ENCODE results near the gene ADAMTSL2.

Gene ADAMTSL2

DNA sequence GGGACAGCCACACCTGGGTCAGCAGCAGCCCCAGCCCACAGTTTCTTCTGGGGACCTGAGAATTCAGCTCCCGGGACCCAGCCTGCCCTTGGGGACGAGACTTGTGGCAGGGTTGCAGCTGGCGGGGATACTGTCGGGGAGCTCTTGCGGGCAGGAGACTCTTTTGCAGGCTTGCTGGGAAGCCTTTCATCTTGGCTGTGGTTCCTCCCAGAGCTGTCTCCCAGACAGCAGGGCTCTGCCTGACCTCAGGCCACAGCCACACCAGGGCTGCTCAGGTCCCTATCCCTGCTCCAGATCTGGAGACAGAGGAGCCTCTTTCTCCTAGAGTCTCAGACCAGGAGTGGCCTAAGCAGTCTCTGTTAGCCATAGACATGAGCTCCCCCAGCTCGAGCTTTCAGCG, 5.0 kb upstream of the ADAMTSL2 start:
- Histone ChIP-seq H3K4me3 (ENCODE audit: low read length) (no peak overlapping the region), H3K36me3 (ENCODE audit: control insufficient read depth, low read depth, low read length) (no peaks in the 10 kb centered on the region), H3K4me1 (ENCODE audit: control insufficient read depth, low read depth, low read length) (peaks cover 32% of the 10 kb centered on the region), H3K27ac (ENCODE audit: low read length) (no peak overlapping the region), H3K27me3 (ENCODE audit: control insufficient read depth, insufficient read depth, low read length) (peaks cover 25% of the 10 kb centered on the region), H3K9me3 (ENCODE audit: control insufficient read depth, low read depth, low read length) (no peaks in the 10 kb centered on the region), H3K9ac (ENCODE audit: low read length) (no peak overlapping the region)

DNA sequence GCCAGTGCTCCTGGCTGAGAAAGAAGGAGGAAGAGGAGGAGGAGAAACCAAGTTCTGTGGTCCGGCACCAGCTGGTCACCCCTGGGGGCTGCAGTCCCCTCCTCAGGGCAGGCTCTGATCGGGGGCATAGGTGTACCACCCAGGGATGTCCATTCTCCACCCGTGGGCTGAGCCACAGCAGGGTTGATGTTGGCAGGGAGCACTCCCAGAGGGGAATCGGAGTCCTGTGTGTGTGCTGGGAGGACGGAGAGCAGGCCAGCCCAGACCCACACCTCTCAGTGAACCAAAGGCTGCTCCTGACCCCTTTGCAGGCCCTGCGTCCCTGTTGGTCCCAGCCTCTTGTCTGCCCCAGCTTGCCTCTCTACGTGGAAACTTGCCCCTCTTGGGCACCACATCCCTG, 4.6 kb upstream of the ADAMTSL2 start:
- no peaks in the 10 kb centered on the region for H3K36me3 ChIP-seq (ENCODE audit: control insufficient read depth, low read depth, low read length)
- H3K9ac ChIP-seq (ENCODE audit: low read length), result no peak overlapping the region
- H3K27ac ChIP-seq (ENCODE audit: low read length), result no peak overlapping the region
- no peak overlapping the region for H3K4me3 ChIP-seq (ENCODE audit: low read length)
- H3K27me3 ChIP-seq (ENCODE audit: control insufficient read depth, insufficient read depth, low read length), result peaks cover 28% of the 10 kb centered on the region
- H3K4me1 ChIP-seq (ENCODE audit: control insufficient read depth, low read depth, low read length), result peaks cover 32% of the 10 kb centered on the region
- H3K9me3 ChIP-seq (ENCODE audit: control insufficient read depth, low read depth, low read length), result no peaks in the 10 kb centered on the region

DNA sequence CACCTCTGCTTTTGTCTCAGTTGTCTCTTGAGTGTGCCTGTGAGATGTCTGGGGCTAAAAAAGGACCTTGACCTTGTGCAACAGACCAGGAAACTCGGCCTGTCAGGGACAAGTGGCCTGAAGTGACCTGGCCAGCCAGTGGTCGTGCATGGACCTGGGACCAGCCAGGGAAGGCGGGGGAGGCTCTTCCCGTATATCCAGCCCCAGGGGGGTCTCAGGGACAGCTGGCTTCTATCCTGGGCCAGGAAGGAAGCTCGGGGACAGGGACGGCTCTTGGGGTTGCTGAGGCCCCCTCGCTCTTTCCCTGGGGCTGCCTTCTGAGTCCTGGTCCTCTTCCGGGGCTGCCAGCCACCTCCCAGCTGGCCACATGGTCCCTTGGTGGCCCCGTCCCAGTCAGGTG, 3.2 kb upstream of the ADAMTSL2 start:
- no peak overlapping the region for H3K27ac ChIP-seq (ENCODE audit: low read length)
- peaks cover 23% of the 10 kb centered on the region for H3K4me1 ChIP-seq (ENCODE audit: control insufficient read depth, low read depth, low read length)
- H3K4me3 ChIP-seq (ENCODE audit: low read length), result no peak overlapping the region
- no peaks in the 10 kb centered on the region for H3K36me3 ChIP-seq (ENCODE audit: control insufficient read depth, low read depth, low read length)
- H3K27me3 ChIP-seq (ENCODE audit: control insufficient read depth, insufficient read depth, low read length), result peaks cover 35% of the 10 kb centered on the region
- H3K9ac ChIP-seq (ENCODE audit: low read length), result no peak overlapping the region
- H3K9me3 ChIP-seq (ENCODE audit: control insufficient read depth, low read depth, low read length), result no peaks in the 10 kb centered on the region

DNA sequence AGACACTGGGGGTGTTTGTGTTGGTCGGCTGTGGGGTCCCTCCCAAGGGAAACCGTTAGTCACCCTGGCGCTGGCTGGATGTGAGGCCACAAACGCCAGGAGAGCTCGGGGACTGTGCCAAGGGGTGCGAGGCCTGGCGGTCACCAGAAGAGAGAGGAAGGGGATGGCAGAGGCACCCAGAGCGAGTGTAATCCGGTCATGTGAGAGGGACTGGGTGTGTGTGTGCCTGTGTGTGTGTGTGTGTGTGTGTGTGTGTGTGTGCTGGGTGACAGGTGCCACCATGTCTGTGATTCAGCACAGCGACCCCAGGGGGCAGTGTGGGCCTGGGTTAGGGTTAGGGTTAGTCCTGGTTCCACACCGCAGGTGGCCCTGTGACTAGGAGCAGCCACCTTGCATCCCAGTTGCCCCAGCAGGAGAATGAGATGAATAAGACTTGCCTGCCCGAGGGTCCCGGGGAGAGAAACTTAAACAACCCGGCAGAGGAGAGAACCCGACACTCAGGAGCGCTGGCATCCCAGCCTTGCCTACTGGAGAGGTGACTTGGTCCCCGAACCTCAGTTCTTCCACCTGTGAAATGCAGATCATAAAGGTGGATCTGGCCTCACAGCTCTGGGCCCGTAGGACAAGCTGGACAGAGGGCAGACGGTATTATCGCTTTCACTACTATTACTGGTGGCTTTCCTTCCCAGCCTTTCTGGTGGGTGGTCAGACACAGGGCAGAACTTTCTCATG, 1.4 kb upstream of the ADAMTSL2 start:
- Histone ChIP-seq H3K9ac (ENCODE audit: low read length) (no peak overlapping the region), H3K4me1 (ENCODE audit: control insufficient read depth, low read depth, low read length) (peaks cover 5% of the 10 kb centered on the region), H3K4me3 (ENCODE audit: low read length) (no peak overlapping the region), H3K27me3 (ENCODE audit: control insufficient read depth, insufficient read depth, low read length) (peaks cover 27% of the 10 kb centered on the region), H3K27ac (ENCODE audit: low read length) (no peak overlapping the region), H3K9me3 (ENCODE audit: control insufficient read depth, low read depth, low read length) (no peaks in the 10 kb centered on the region), H3K36me3 (ENCODE audit: control insufficient read depth, low read depth, low read length) (no peaks in the 10 kb centered on the region)

DNA sequence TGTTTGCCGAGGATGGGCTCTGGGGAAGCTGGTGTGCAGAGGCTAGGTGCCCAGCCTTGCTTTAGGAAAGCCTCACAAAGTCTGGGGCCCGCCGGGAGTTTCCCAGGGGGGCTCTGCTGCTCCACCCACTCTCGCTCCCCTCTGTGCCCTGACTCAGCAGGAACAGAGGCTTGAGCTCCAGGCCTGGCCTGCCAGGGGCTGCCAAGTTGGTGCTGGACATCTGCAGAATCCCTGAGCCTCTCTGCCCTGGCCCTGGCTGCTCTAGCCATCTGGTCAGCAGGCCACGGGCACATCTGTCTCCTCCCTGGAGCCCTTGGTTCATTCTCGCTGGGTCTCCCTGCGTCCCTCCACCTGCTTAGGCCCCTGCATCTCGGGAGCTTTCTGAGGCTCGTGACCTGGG, 647 bp upstream of the ADAMTSL2 start:
- peak overlapping the region; percentile 49 for H3K4me3 ChIP-seq (ENCODE audit: low read length)
- H3K27me3 ChIP-seq (ENCODE audit: control insufficient read depth, insufficient read depth, low read length), result peaks cover 30% of the 10 kb centered on the region
- peaks cover 4% of the 10 kb centered on the region for H3K4me1 ChIP-seq (ENCODE audit: control insufficient read depth, low read depth, low read length)
- no peaks in the 10 kb centered on the region for H3K9me3 ChIP-seq (ENCODE audit: control insufficient read depth, low read depth, low read length)
- no peak overlapping the region for H3K27ac ChIP-seq (ENCODE audit: low read length)
- H3K36me3 ChIP-seq (ENCODE audit: control insufficient read depth, low read depth, low read length), result no peaks in the 10 kb centered on the region
- no peak overlapping the region for H3K9ac ChIP-seq (ENCODE audit: low read length)

DNA sequence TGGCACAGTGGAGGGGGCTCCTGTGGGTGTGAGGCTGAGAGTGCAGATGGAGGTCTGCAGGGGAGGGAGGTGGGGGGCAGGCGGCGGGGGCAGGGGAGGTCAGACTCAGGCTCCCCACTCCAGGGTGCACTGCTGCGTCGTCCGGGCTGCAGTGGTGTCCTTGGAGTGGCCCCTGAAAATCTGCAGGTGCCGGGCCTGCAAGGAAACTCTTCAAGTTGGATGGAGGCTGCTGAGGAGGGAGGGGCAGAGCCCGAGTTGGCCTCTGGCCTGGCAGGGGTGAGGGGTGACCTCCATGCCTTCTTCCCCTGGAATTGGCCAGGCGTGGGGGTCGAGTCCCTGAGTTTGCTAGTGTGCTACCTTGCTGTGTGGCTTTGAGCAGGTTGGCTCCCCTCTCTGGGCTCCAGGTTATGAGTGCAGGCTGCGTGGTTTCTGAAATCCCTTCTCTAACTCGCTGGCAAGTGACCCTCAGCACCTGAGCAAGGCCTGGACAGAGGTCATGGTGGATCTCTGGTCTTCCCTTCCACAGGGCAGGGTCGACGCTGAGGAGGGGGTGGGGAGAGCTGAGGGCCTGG, 888 bp downstream of the ADAMTSL2 start:
- Histone ChIP-seq H3K9ac (ENCODE audit: low read length) (no peak overlapping the region), H3K4me3 (ENCODE audit: low read length) (no peak overlapping the region)

DNA sequence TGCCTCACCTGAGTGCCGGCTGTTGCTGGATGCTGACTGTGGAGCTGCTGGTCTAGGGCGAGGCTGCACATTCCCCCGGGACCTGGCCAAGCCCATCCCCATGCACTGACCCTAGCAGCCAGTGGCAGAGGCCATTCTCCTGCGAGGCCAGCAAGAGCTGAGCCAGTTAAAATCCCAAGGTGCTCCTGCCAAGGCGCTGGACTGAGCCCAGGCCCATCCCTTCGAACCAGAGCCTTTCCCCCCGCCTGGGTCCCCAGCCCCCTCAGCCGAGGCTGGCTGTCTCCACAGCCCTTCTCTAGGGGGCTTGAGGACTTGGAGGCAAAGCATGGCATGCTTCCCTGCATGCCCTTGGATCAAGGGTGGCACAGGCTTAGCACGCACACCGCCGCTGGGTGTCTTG, 1.6 kb downstream of the ADAMTSL2 start:
- no peak overlapping the region for H3K27ac ChIP-seq (ENCODE audit: low read length)
- H3K36me3 ChIP-seq (ENCODE audit: control insufficient read depth, low read depth, low read length), result no peaks in the 10 kb centered on the region
- peaks cover 40% of the 10 kb centered on the region for H3K27me3 ChIP-seq (ENCODE audit: control insufficient read depth, insufficient read depth, low read length)
- H3K9me3 ChIP-seq (ENCODE audit: control insufficient read depth, low read depth, low read length), result no peaks in the 10 kb centered on the region
- H3K4me1 ChIP-seq (ENCODE audit: control insufficient read depth, low read depth, low read length), result peaks cover 15% of the 10 kb centered on the region
- H3K4me3 ChIP-seq (ENCODE audit: low read length), result no peak overlapping the region
- H3K9ac ChIP-seq (ENCODE audit: low read length), result no peak overlapping the region

More for the DNA sequence above, 888 bp downstream of the ADAMTSL2 start:
- Histone ChIP-seq H3K36me3 (ENCODE audit: control insufficient read depth, low read depth, low read length) (no peaks in the 10 kb centered on the region), H3K4me1 (ENCODE audit: control insufficient read depth, low read depth, low read length) (peaks cover 15% of the 10 kb centered on the region), H3K9me3 (ENCODE audit: control insufficient read depth, low read depth, low read length) (no peaks in the 10 kb centered on the region), H3K27ac (ENCODE audit: low read length) (no peak overlapping the region), H3K27me3 (ENCODE audit: control insufficient read depth, insufficient read depth, low read length) (peaks cover 38% of the 10 kb centered on the region)

DNA sequence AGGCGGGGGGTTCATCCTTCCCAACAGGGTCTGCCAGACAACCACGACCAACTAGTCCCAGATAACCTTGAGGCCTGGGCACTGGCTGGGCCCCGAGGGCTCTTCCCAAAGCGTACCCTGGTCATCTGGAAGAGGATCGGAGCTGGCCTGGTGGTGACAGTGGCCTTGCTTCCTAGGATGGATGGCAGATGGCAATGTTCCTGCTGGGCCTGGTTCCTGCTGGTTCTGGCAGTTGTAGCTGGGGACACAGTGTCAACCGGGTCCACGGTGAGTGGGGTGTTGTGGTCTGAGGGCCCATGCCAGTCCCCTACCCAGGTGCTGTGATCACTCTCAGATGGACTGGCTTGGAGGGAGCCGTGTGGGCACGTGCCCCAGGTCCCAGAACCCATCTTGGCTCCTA, 2.0 kb downstream of the ADAMTSL2 start:
- Histone ChIP-seq H3K4me3 (ENCODE audit: low read length) (no peak overlapping the region), H3K9me3 (ENCODE audit: control insufficient read depth, low read depth, low read length) (no peaks in the 10 kb centered on the region), H3K9ac (ENCODE audit: low read length) (no peak overlapping the region), H3K27ac (ENCODE audit: low read length) (no peak overlapping the region), H3K4me1 (ENCODE audit: control insufficient read depth, low read depth, low read length) (peaks cover 15% of the 10 kb centered on the region), H3K27me3 (ENCODE audit: control insufficient read depth, insufficient read depth, low read length) (peaks cover 40% of the 10 kb centered on the region), H3K36me3 (ENCODE audit: control insufficient read depth, low read depth, low read length) (no peaks in the 10 kb centered on the region)

DNA sequence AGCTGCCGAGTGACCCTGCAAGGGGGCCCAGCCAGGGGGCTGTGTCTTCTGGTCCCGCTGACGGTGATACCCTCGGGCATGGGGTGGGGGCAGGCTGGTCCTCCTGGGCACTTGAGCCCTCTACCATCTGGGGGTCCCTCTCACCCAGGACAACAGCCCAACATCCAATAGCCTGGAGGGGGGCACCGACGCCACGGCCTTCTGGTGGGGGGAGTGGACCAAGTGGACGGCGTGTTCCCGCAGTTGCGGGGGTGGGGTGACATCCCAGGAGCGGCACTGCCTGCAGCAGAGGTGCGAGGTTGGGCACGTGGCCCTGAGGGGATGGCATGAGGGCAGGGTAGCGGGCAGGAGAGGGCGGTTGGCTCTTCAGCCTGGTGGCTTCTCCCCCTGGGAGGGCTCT, 2.8 kb downstream of the ADAMTSL2 start:
- H3K4me3 ChIP-seq (ENCODE audit: low read length), result no peak overlapping the region
- peaks cover 40% of the 10 kb centered on the region for H3K27me3 ChIP-seq (ENCODE audit: control insufficient read depth, insufficient read depth, low read length)
- no peaks in the 10 kb centered on the region for H3K36me3 ChIP-seq (ENCODE audit: control insufficient read depth, low read depth, low read length)
- no peak overlapping the region for H3K9ac ChIP-seq (ENCODE audit: low read length)
- H3K4me1 ChIP-seq (ENCODE audit: control insufficient read depth, low read depth, low read length), result peaks cover 15% of the 10 kb centered on the region
- H3K27ac ChIP-seq (ENCODE audit: low read length), result no peak overlapping the region
- no peaks in the 10 kb centered on the region for H3K9me3 ChIP-seq (ENCODE audit: control insufficient read depth, low read depth, low read length)

DNA sequence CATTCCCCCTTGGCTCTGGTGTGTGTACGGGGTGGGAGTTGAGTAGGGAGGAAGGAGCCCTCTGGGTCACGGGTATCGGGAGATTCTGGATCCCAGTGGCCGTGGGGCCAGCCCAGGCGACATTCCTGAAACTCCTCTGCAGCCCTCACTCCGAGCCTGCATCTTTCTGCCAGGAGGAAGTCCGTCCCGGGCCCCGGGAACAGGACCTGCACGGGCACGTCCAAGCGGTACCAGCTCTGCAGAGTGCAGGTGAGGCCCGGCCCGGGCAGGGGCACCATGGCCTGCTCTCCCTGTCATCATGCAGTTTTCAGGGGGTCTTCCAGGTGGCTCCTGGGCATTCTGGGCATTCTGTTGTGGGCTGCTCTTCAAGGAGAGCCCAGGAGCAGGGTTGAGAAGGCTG, 3.7 kb downstream of the ADAMTSL2 start:
- Histone ChIP-seq H3K4me1 (ENCODE audit: control insufficient read depth, low read depth, low read length) (peaks cover 15% of the 10 kb centered on the region), H3K27ac (ENCODE audit: low read length) (no peak overlapping the region), H3K36me3 (ENCODE audit: control insufficient read depth, low read depth, low read length) (no peaks in the 10 kb centered on the region), H3K4me3 (ENCODE audit: low read length) (no peak overlapping the region), H3K9ac (ENCODE audit: low read length) (no peak overlapping the region), H3K27me3 (ENCODE audit: control insufficient read depth, insufficient read depth, low read length) (peaks cover 35% of the 10 kb centered on the region), H3K9me3 (ENCODE audit: control insufficient read depth, low read depth, low read length) (no peaks in the 10 kb centered on the region)

DNA sequence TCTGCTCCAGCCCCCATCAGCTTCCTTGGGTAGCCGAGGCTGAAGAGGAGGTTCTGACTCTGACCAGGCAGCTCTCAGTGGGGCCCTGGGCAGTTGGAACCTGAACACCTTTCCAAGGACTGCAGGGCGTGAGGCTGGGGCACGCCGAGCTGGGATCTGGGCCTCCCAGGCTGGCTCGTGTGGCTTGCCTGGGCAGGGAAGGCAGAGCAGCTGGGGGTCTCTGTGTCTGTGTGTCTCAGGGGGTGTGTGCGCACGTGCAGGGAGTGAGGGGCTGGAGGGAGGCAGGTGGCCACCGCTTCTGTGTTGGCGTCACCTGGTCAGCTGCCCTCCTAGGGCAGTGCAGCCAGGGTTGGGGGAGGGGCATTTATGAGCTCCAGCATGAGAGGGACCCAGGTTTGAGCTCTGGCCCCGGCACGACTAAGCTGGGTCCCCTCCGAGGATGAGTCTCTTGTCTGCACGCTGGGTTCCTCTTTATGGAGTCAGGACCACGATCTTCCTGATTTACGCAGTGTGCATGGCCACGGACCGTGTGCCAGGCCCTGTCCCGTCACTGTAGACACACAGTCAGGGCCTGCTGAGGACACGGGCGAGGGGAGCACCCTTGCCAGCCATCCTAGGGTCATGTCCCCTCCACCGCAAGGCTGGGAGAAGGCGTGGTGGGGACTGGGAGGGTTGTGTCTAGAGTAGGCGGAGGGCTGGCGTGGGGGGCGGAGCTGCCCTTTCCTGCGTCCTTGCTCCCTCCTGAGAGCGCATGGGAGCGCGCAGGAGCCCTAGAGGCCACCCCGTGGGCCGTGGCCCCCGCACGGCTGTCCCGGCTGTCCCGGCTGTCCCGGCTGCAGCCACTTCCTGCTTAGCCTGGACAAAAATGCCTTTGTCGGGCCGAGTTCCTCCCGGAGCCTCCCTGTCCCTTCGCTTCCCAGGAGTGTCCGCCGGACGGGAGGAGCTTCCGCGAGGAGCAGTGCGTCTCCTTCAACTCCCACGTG, 4.6 kb downstream of the ADAMTSL2 start:
- Histone ChIP-seq H3K36me3 (ENCODE audit: control insufficient read depth, low read depth, low read length) (no peaks in the 10 kb centered on the region), H3K4me1 (ENCODE audit: control insufficient read depth, low read depth, low read length) (peaks cover 11% of the 10 kb centered on the region), H3K4me3 (ENCODE audit: low read length) (no peak overlapping the region), H3K27ac (ENCODE audit: low read length) (no peak overlapping the region), H3K9me3 (ENCODE audit: control insufficient read depth, low read depth, low read length) (no peaks in the 10 kb centered on the region), H3K27me3 (ENCODE audit: control insufficient read depth, insufficient read depth, low read length) (peaks cover 25% of the 10 kb centered on the region), H3K9ac (ENCODE audit: low read length) (no peak overlapping the region)
